Thymus (tissue), 11 donors: ENCODE results near the gene CKS2. TPM values are rescaled to one million over a fixed set of nuclear protein-coding genes. Genes with fewer than 3 reads are reported as not detected.

Experiments used
- DNase-seq, 9 donors: peaks; one replicate each; pipeline ENCODE4 v3.0.0-alpha.2; 2013; ENCODE audit warnings: low spot score in 9 of 9, low read depth in 6 of 9, missing footprints in 1 of 9
- H3K27ac ChIP-seq, 2 donors: one replicate each; pipeline ENCODE4 v1.5.1; 2013; ENCODE audit warnings: control low read depth in 1 of 2, low read depth in 1 of 2, low read length in 1 of 2, mild to moderate bottlenecking in 1 of 2, moderate library complexity in 1 of 2
- H3K27me3 ChIP-seq, 2 donors: one replicate each; pipeline ENCODE4 v1.5.1; 2013; ENCODE audit warnings: low read length in 1 of 2; ENCODE audit not compliant: control insufficient read depth in 2 of 2, insufficient read depth in 1 of 2
- H3K36me3 ChIP-seq, 2 donors: one replicate each; pipeline ENCODE4 v1.5.1; 2013; ENCODE audit warnings: low read length in 1 of 2, mild to moderate bottlenecking in 1 of 2, moderate library complexity in 1 of 2; ENCODE audit not compliant: control insufficient read depth in 2 of 2, insufficient read depth in 2 of 2
- H3K4me1 ChIP-seq, 2 donors: one replicate each; pipeline ENCODE4 v1.5.1; 2013; ENCODE audit warnings: low read length in 2 of 2; ENCODE audit not compliant: control insufficient read depth in 2 of 2, insufficient read depth in 2 of 2
- H3K4me3 ChIP-seq, 2 donors: one replicate each; pipeline ENCODE4 v1.5.1; 2013; ENCODE audit warnings: low read length in 2 of 2, control low read depth in 1 of 2, mild to moderate bottlenecking in 1 of 2
- H3K9me3 ChIP-seq, 2 donors: one replicate each; pipeline ENCODE4 v1.5.1; 2013; ENCODE audit warnings: low read length in 1 of 2, mild to moderate bottlenecking in 1 of 2; ENCODE audit not compliant: control insufficient read depth in 2 of 2, insufficient read depth in 1 of 2
- WGBS: extraction: QIAGEN DNeasy Blood & Tissue Kit; methylation state at CpG from one replicate; pipeline ENCODE4 v1.1.7; 2013; 5-methylcytosine and 5-hydroxymethylcytosine counted together
- polyA plus RNA-seq: library from polyadenylated mRNA; stranded (reverse); fragments of 200-250 nt; gene quantifications from one replicate; pipeline ENCODE4 v1.2.3, GENCODE V29; 2013
- total RNA-seq: library from RNA; stranded (reverse); fragments of 120-200 nt; gene quantifications from one replicate; pipeline ENCODE4 v1.2.4, GENCODE V29; 2013
- donor health status: healthy.

CKS2 gene
- total and polyA plus RNA-seq, 2 donors: 92.7 to 245 TPM

GRCh38 chr9:89304834-89305188 lies 6.2 kb upstream of the CKS2 start:
- Histone ChIP-seq H3K27me3 (no peaks in the 10 kb centered on the region), H3K36me3 (no peaks in the 10 kb centered on the region), H3K4me3 (no peak overlapping the region), H3K9me3 (no peaks in the 10 kb centered on the region), H3K27ac (no peak overlapping the region), H3K4me1 (peaks cover 5 to 6% of the 10 kb centered on the region in 2 donors)
- no peak for DNase-seq
- WGBS: 93% methylated on average over 2 of the region's 2 CpGs

DNA sequence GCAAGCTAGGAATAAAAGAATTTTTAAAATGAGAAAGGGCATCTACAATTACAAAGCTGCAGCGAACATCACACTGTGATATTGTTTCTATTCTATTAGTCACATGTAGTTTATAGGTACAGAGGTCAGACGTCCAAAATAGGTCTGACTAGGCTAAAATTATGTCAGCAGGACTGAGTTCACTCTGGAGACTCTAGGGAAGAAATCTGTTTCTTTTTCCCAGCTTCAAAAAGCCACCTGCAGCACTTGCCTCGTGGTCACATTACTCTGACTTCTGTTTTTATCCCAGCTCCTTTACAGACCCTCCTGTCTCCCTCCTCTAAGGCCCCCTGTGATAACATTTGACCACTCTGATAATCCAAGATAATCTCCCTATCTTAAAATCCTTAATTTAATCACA lies 5.1 kb upstream of the CKS2 start:
- Histone ChIP-seq H3K36me3 (no peaks in the 10 kb centered on the region), H3K4me3 (no peak overlapping the region), H3K27me3 (no peaks in the 10 kb centered on the region), H3K4me1 (peaks cover 6 to 9% of the 10 kb centered on the region in 2 donors), H3K27ac (no peak overlapping the region), H3K9me3 (no peaks in the 10 kb centered on the region)
- 65% methylated on average over 3 of the region's 3 CpGs for WGBS
- no peak for DNase-seq

DNA sequence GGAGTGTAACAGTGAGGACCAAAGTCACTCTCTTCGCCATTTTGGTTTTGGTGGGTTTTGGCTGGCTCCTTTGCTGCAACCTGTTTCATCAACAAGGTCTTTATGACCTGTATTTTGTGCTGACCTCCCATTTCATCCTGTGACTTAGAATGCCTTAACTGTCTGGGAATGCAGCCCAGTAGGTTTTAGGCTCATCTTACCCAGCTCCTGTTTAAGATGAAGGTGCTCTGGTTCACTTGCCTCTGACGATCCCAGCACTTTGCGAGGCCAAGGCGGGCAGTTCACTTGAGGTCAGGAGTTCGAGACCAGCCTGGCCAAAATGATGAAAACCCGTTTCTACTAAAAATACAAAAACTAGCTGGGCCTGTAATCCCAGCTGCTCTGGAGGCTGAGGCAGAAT lies 1.8 kb upstream of the CKS2 start:
- Histone ChIP-seq H3K27me3 (no peaks in the 10 kb centered on the region), H3K4me3 (no peak overlapping the region), H3K27ac (no peak overlapping the region), H3K36me3 (peaks cover 0 to under 1% of the 10 kb centered on the region in 2 donors), H3K4me1 (peaks cover 9 to 17% of the 10 kb centered on the region in 2 donors), H3K9me3 (no peaks in the 10 kb centered on the region)
- no peak for DNase-seq
- 98% methylated on average over 6 of the region's 6 CpGs for WGBS

- 34% methylated on average over 23 of the region's 23 CpGs for WGBS
- H3K4me1 ChIP-seq: peaks cover 9 to 17% of the 10 kb centered on the region in 2 donors
- H3K27ac ChIP-seq: peak overlapping the region; percentile 99 to 100
- H3K27me3 ChIP-seq: no peaks in the 10 kb centered on the region
- H3K36me3 ChIP-seq: peaks cover 0 to 8% of the 10 kb centered on the region in 2 donors
- peak overlapping the region; percentile 87 to 90 for H3K4me3 ChIP-seq
- peak in 1 of 9 donors; percentile 9 for DNase-seq
- H3K9me3 ChIP-seq: no peaks in the 10 kb centered on the region
Observed at GRCh38 chr9:89309608-89310474, 1.2 kb upstream of the CKS2 start.

DNA sequence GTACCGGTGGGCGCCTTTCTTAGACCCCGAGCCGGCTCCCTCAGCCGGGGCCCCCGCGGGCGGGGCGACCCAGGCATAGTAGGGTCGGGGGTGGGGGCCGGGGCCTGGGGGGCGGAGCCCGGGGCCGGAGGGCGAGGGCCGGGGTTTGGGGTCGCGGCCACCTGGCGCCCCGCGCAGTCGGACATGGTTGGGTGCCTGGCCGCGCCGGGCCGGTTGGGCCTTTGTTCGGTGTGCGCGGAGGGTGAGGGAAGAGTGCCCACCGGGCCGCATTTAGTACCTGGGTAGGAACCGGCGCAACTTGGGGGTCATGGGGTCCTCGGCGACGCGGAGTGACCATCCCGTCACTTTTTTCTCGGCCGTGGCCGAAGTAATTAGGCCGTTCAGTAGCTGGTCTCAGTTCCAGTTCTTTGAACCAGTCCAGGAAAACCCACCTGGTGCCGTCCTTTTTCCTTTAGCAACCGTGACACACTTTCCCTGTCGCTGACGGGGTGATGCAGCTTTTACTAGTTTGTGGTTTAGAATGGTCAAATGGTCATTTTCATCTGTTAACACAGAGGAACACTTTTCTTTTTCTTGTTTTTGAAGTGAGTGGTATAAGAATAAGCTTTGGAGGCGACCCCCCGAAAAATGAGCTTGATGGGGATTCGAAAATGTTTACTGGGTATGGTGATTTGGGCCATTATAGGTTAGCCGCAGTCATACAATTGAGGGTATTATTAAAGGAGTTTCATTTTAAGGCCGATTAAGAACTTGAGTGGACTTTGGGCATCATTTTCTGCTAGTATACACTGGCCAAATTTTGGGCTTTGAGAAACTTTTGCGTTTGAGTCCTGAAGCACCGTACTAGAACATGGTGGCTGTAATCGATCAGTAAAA lies 589 bp downstream of the CKS2 start:
- Histone ChIP-seq H3K36me3 (peaks cover 0 to 19% of the 10 kb centered on the region in 2 donors), H3K27ac (peak overlapping the region; percentile 84 to 99), H3K4me1 (peaks cover 9 to 17% of the 10 kb centered on the region in 2 donors), H3K27me3 (no peaks in the 10 kb centered on the region), H3K4me3 (peak overlapping the region; percentile 87 to 90), H3K9me3 (no peaks in the 10 kb centered on the region)
- DNase-seq: peak in 3 of 9 donors; percentile 24 to 40 (median 31)
- under 1% methylated on average over 54 of the region's 54 CpGs for WGBS

DNA sequence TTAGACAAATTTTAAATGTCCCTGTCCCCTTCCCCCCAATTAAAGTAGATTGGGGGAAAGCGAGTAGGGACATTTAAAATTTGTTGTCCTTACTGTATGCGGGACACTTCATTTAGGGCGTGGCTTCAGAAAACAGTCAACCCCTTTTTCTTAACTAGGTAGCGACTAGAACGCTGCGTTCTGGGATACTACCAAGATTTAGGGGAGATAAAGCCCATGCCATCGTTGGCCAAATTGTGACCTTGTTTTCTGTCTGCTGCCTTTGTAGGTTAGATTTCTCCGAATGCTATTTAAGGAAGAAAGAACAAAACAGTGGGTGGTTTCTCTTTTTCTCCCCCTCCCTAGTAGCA lies 1.2 kb downstream of the CKS2 start:
- H3K4me3 ChIP-seq: peak overlapping the region; percentile 87 to 90
- WGBS: under 1% methylated on average over 8 of the region's 8 CpGs
- peak in 4 of 9 donors; percentile 35 to 64 (median 46) for DNase-seq
- H3K27ac ChIP-seq: peak overlapping the region in 1 of 2 donors; percentile 99
- H3K36me3 ChIP-seq: peaks cover under 1 to 24% of the 10 kb centered on the region in 2 donors
- peaks cover 9 to 19% of the 10 kb centered on the region in 2 donors for H3K4me1 ChIP-seq
- H3K9me3 ChIP-seq: no peaks in the 10 kb centered on the region
- H3K27me3 ChIP-seq: no peaks in the 10 kb centered on the region

DNA sequence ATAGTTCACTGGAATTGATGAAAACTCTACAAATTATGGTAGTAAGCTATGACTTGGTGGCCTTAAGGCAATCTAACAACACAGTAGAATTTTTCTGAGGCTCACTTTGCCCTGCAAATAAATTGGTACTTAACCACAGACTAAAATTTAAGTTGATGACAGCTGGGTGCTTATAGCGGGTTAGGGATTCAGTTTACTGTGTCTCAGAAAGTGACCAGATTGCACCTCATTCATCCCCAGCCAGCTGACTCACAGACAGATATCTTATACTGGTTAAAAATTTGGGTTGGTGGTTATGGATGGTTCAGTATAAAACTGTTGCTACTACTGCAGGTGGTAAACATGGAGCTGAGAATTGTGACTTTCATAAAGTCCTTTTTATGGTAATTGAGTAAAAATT lies 2.8 kb downstream of the CKS2 start:
- H3K4me3 ChIP-seq: peak overlapping the region in 1 of 2 donors; percentile 87
- 65% methylated on average over 1 of the region's 1 CpG for WGBS

GRCh38 chr9:89314955-89315354 lies 4.0 kb downstream of the CKS2 start:
- Histone ChIP-seq H3K4me3 (no peak overlapping the region), H3K27ac (peak overlapping the region in 1 of 2 donors; percentile 33), H3K9me3 (no peaks in the 10 kb centered on the region), H3K27me3 (no peaks in the 10 kb centered on the region), H3K36me3 (peaks cover 4 to 32% of the 10 kb centered on the region in 2 donors), H3K4me1 (peaks cover 11 to 28% of the 10 kb centered on the region in 2 donors)
- WGBS: 100% methylated on average over 1 of the region's 1 CpG
- DNase-seq: no peak

More for the DNA sequence above, 2.8 kb downstream of the CKS2 start:
- DNase-seq: peak in 3 of 9 donors; percentile 13 to 19 (median 14)
- no peaks in the 10 kb centered on the region for H3K9me3 ChIP-seq
- H3K4me1 ChIP-seq: peaks cover 11 to 27% of the 10 kb centered on the region in 2 donors
- H3K27ac ChIP-seq: peak overlapping the region in 1 of 2 donors; percentile 33
- peaks cover 4 to 32% of the 10 kb centered on the region in 2 donors for H3K36me3 ChIP-seq
- H3K27me3 ChIP-seq: no peaks in the 10 kb centered on the region

GRCh38 chr9:89315482-89315881 lies 4.5 kb downstream of the CKS2 start:
- Histone ChIP-seq H3K4me3 (no peak overlapping the region), H3K27me3 (no peaks in the 10 kb centered on the region), H3K9me3 (no peaks in the 10 kb centered on the region), H3K36me3 (peaks cover 4 to 36% of the 10 kb centered on the region in 2 donors), H3K4me1 (peaks cover 16 to 27% of the 10 kb centered on the region in 2 donors), H3K27ac (peak overlapping the region in 1 of 2 donors; percentile 26)
- no peak for DNase-seq
